ENCODE data around the gene SIRT3. TPM values are rescaled to one million over a fixed set of nuclear protein-coding genes. Genes with fewer than 3 reads are reported as not detected.

The SIRT3 gene
- total and polyA plus RNA-seq, 8 donors = 7.7 to 25.1 (median 11.8) TPM

- Histone ChIP-seq H3K4me1 (peaks cover 10 to 13% (median 13%) of the 10 kb centered on the region in 3 donors), H3K9me3 (no peaks in the 10 kb centered on the region), H3K27me3 (no peaks in the 10 kb centered on the region), H3K27ac (no peak overlapping the region), H3K36me3 (peaks cover 0 to 49% (median 33%) of the 10 kb centered on the region in 3 donors), H3K4me3 (no peak overlapping the region)
- ATAC-seq (no peak), DNase-seq (peak in 2 of 6 donors; percentile 10 to 35), FAIRE-seq (no peak)
- WGBS, 2 donors = 88 to 90% methylated on average over 17 of the region's 17 CpGs
- intact Hi-C loops (cut with DNase I) = no loop called here
- TF ChIP-seq, protein P1, sequence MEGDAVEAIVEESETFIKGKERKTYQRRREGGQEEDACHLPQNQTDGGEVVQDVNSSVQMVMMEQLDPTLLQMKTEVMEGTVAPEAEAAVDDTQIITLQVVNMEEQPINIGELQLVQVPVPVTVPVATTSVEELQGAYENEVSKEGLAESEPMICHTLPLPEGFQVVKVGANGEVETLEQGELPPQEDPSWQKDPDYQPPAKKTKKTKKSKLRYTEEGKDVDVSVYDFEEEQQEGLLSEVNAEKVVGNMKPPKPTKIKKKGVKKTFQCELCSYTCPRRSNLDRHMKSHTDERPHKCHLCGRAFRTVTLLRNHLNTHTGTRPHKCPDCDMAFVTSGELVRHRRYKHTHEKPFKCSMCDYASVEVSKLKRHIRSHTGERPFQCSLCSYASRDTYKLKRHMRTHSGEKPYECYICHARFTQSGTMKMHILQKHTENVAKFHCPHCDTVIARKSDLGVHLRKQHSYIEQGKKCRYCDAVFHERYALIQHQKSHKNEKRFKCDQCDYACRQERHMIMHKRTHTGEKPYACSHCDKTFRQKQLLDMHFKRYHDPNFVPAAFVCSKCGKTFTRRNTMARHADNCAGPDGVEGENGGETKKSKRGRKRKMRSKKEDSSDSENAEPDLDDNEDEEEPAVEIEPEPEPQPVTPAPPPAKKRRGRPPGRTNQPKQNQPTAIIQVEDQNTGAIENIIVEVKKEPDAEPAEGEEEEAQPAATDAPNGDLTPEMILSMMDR (IDR thresholded peaks at IDR 0.05) = no peak
Observed at GRCh38 chr11:212150-213100, 23.7 kb downstream of the SIRT3 start.

- Histone ChIP-seq H3K9me3 (no peaks in the 10 kb centered on the region), H3K36me3 (peaks cover 0 to 49% (median 33%) of the 10 kb centered on the region in 3 donors), H3K27ac (no peak overlapping the region), H3K4me1 (peaks cover 10 to 13% (median 13%) of the 10 kb centered on the region in 3 donors), H3K4me3 (no peak overlapping the region), H3K27me3 (no peaks in the 10 kb centered on the region)
- TF ChIP-seq, protein P1 (IDR thresholded peaks at IDR 0.05) = no peak
- WGBS, 2 donors = 84 to 95% methylated on average over 9 of the region's 9 CpGs
- intact Hi-C loops (cut with DNase I) = no loop called here
- FAIRE-seq (no peak), DNase-seq (peak in 2 of 6 donors; percentile 10 to 44), ATAC-seq (no peak)
Observed at GRCh38 chr11:211741-212140, 24.4 kb downstream of the SIRT3 start.

- TF ChIP-seq, protein P1 (IDR thresholded peaks at IDR 0.05) = no peak
- WGBS, 2 donors = 73 to 81% methylated on average over 5 of the region's 5 CpGs
- Histone ChIP-seq H3K4me3 (no peak overlapping the region), H3K36me3 (peaks cover 0 to 49% (median 33%) of the 10 kb centered on the region in 3 donors), H3K9me3 (no peaks in the 10 kb centered on the region), H3K27ac (no peak overlapping the region), H3K4me1 (peaks cover 10 to 13% (median 13%) of the 10 kb centered on the region in 3 donors), H3K27me3 (no peaks in the 10 kb centered on the region)
- DNase-seq (peak in 2 of 6 donors; percentile 17 to 31), ATAC-seq (no peak), FAIRE-seq (no peak)
- intact Hi-C loops (cut with DNase I) = no loop called here
Observed at GRCh38 chr11:211295-211694, 24.8 kb downstream of the SIRT3 start.

GRCh38 chr11:210803-211180, 25.4 kb downstream of the SIRT3 start:
- intact Hi-C loops (cut with DNase I) = no loop called here
- 90 to 99% methylated on average over 5 of the region's 5 CpGs for WGBS, 2 donors

More at GRCh38 chr11:210803-211180, 25.4 kb downstream of the SIRT3 start:
- DNase-seq (peak in 1 of 6 donors; percentile 11), ATAC-seq (no peak), FAIRE-seq (no peak)
- Histone ChIP-seq H3K27me3 (no peaks in the 10 kb centered on the region), H3K9me3 (no peaks in the 10 kb centered on the region), H3K27ac (no peak overlapping the region), H3K36me3 (peaks cover 0 to 49% (median 33%) of the 10 kb centered on the region in 3 donors), H3K4me1 (peaks cover 10 to 18% (median 16%) of the 10 kb centered on the region in 3 donors), H3K4me3 (no peak overlapping the region)
- TF ChIP-seq, protein P1 (IDR thresholded peaks at IDR 0.05) = no peak
